Keratinocyte (primary cell): ENCODE data around the gene TUBB6.

Experiments used
- CTCF ChIP-seq, 3 experiments: IDR thresholded peaks in 1 of 3; conservative IDR thresholded peaks in 1 of 3; optimal IDR thresholded peaks in 1 of 3; 2 replicates in 2 of 3; 3 replicates in 1 of 3; pipeline versions ENCODE3 to v1.5.1; 2011; ENCODE audit warnings: low read length in 3 of 3, mild to moderate bottlenecking in 3 of 3, moderate library complexity in 2 of 3, control low read depth in 1 of 3, inconsistent platforms in 1 of 3; ENCODE audit not compliant: insufficient read depth in 2 of 3; ENCODE audit errors: extremely low read depth in 1 of 3
- EZH2 ChIP-seq: IDR thresholded peaks from one replicate; pipeline ENCODE4 v1.6.1; 2012; ENCODE audit warnings: inconsistent platforms, mild to moderate bottlenecking, low read length, moderate library complexity

GRCh38 chr18:12291690-12292089 lies 16.4 kb upstream of the TUBB6 start:
- TF ChIP-seq EZH2 (no peak), CTCF (optimal IDR thresholded peaks at IDR 0.05 in 1 of 3, IDR thresholded peaks at IDR 0.05 in 1 of 3, conservative IDR thresholded peaks at IDR 0.05 in 1 of 3; ENCODE audit: extremely low read depth in 1 of 3, insufficient read depth in 2 of 3, low read length in 3 of 3) (no peak)
